Measurements from ENCODE around the gene GRPR. TPM values are rescaled to one million over a fixed set of nuclear protein-coding genes. Genes with fewer than 3 reads are reported as not detected.
"Not testable (repeated sequence)": the region's sequence is repeated elsewhere in the genome, so short reads cannot be mapped to it uniquely, and the experiment has no call there.

Gene GRPR
- total RNA-seq, 2 donors from 2014 or later: 0.37 TPM; not detected in 1

DNA sequence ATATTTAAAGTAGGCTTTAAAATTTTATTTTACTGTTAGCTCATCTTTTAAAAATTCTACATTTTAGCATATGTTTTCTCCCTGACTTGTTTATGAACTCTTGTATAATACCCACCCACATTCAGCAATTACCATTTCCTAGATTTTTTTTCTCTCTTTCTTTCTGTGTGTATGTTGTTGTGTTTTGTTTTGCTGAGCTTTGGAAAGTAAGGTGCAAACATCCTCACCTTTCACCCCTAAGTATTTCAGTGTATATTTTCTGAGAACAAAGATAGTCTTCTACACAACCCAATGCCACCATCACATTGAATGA is 18.8 kb downstream of the GRPR start:
- H3K9me3 ChIP-seq (ENCODE audit: control insufficient read depth, low read length, poor library complexity, severe bottlenecking): no peaks in the 10 kb centered on the region
- H3K27ac Mint-ChIP-seq: no peak overlapping the region
- peaks cover 11% of the 10 kb centered on the region for H3K27me3 Mint-ChIP-seq
- no peaks in the 10 kb centered on the region for H3K4me1 Mint-ChIP-seq
- H3K4me3 Mint-ChIP-seq: no peak overlapping the region
- ATAC-seq: no peak
- peaks cover 5% of the 10 kb centered on the region for H3K36me3 Mint-ChIP-seq (ENCODE audit: low read depth)
- DNase-seq: no peak

DNA sequence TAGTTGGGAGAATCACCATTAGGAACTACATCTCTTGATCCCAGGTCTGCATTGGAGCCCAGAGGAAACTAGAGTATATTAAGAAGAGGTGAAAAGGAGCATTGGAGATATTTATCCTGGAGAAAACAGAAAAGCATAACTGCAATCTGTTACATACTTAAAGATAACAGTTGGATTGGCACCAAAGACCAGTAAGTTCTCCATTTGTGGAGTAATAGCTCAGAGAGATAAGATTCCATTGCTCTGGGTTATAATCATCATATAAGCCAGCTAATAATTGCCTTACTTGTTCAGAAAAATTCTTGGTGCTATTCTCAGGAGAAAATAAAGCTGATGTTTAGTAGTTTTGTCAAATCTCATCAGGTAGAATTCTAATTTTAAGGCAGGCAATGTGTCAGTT is 20.6 kb downstream of the GRPR start:
- peaks cover 11% of the 10 kb centered on the region for H3K27me3 Mint-ChIP-seq
- peaks cover 5% of the 10 kb centered on the region for H3K36me3 Mint-ChIP-seq (ENCODE audit: low read depth)
- H3K9me3 ChIP-seq (ENCODE audit: control insufficient read depth, low read length, poor library complexity, severe bottlenecking): no peaks in the 10 kb centered on the region
- no peaks in the 10 kb centered on the region for H3K4me1 Mint-ChIP-seq
- DNase-seq (no peak), ATAC-seq (no peak)
- no peak overlapping the region for H3K27ac Mint-ChIP-seq
- no peak overlapping the region for H3K4me3 Mint-ChIP-seq

DNA sequence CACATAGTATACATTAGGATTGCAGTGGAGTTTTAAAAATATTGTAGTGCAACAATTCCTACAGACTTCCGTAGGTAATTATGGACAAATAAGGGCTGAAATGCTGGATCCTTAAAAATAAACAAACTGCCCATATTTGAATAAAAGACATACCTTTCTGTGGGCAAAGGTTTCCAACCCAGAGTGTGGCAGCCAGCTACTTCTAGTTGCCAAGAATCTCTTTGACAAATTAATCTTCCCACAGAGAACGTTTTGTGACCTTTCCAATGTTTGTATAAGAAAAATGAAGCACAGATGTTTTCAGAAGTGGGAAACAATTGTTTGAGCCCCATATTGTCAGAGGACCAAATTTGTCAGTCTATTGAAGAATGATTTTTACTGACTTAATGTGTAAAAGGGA is 21.1 kb downstream of the GRPR start:
- no peak overlapping the region for H3K27ac Mint-ChIP-seq
- H3K4me1 Mint-ChIP-seq: no peaks in the 10 kb centered on the region
- ATAC-seq (no peak), DNase-seq (no peak)
- H3K9me3 ChIP-seq (ENCODE audit: control insufficient read depth, low read length, poor library complexity, severe bottlenecking): no peaks in the 10 kb centered on the region
- H3K4me3 Mint-ChIP-seq: no peak overlapping the region
- H3K27me3 Mint-ChIP-seq: peaks cover 11% of the 10 kb centered on the region
- peaks cover 5% of the 10 kb centered on the region for H3K36me3 Mint-ChIP-seq (ENCODE audit: low read depth)

DNA sequence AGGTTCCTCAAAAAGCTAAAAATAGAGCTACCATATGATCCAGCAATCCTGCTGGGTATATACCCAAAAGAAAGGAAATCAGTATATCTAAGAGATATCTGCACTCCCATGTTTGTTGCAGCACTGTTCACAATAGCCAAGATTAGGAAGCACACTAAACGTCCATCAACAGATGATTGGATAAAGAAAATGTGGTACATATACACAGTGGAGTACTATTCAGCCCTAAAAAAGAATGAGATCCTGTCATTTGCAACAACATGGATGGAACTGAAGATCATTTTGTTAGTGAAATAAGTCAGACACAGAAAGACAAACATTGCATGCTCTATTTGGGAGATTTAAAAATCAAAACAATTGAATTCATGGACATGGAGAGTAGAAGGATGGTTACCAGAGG is 21.7 kb downstream of the GRPR start:
- H3K4me1 Mint-ChIP-seq; H3K36me3 Mint-ChIP-seq (ENCODE audit: low read depth); H3K9me3 ChIP-seq (ENCODE audit: control insufficient read depth, low read length, poor library complexity, severe bottlenecking); H3K27ac Mint-ChIP-seq; DNase-seq; ATAC-seq; H3K4me3 Mint-ChIP-seq: not testable (repeated sequence)
- peaks cover 11% of the 10 kb centered on the region for H3K27me3 Mint-ChIP-seq

DNA sequence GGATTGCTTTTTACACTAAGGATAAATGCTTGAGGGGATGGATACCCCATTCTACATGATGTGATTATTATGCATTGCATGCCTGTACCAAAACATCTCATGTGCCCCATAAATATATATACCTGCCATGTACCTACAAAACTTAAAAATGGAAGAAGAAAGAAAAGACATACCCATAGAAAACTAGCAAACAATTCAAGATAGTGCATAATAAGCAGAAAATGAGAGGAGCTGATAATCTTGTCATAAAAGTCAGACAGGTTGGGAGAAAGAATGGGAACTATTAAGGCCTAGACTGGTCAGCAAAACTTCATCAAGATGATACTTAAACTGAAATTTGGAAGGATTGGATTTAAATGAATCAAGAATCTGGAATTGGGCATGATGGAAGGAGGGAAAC is 22.3 kb downstream of the GRPR start:
- no peak overlapping the region for H3K27ac Mint-ChIP-seq
- H3K9me3 ChIP-seq (ENCODE audit: control insufficient read depth, low read length, poor library complexity, severe bottlenecking): no peaks in the 10 kb centered on the region
- no peaks in the 10 kb centered on the region for H3K4me1 Mint-ChIP-seq
- H3K27me3 Mint-ChIP-seq: peaks cover 11% of the 10 kb centered on the region
- peaks cover 5% of the 10 kb centered on the region for H3K36me3 Mint-ChIP-seq (ENCODE audit: low read depth)
- ATAC-seq (no peak), DNase-seq (no peak)
- H3K4me3 Mint-ChIP-seq: no peak overlapping the region

DNA sequence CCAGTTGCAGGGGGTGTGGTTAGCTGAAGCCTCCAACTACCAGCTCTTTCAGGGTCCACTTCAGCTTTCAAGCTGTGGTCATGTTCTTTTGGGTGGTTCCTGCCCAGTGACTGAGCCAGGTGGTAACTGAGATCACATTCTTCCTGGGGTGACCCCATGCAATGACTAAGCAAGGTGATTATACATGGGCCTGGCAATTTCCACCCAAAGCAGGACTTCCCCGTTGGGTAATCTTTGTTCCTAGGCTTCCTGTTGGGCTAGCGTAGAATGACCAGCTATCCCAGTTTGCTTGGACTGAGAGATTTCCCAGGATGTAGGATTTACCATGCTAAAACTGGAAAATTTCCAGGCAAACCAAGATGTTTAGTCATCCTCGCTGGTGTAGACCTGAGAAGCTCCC is 25.5 kb downstream of the GRPR start:
- H3K4me3 Mint-ChIP-seq: no peak overlapping the region
- H3K9me3 ChIP-seq (ENCODE audit: control insufficient read depth, low read length, poor library complexity, severe bottlenecking): no peaks in the 10 kb centered on the region
- DNase-seq: no peak
- H3K27me3 Mint-ChIP-seq: no peaks in the 10 kb centered on the region
- no peaks in the 10 kb centered on the region for H3K36me3 Mint-ChIP-seq (ENCODE audit: low read depth)
- H3K4me1 Mint-ChIP-seq: no peaks in the 10 kb centered on the region
- no peak for ATAC-seq
- no peak overlapping the region for H3K27ac Mint-ChIP-seq

DNA sequence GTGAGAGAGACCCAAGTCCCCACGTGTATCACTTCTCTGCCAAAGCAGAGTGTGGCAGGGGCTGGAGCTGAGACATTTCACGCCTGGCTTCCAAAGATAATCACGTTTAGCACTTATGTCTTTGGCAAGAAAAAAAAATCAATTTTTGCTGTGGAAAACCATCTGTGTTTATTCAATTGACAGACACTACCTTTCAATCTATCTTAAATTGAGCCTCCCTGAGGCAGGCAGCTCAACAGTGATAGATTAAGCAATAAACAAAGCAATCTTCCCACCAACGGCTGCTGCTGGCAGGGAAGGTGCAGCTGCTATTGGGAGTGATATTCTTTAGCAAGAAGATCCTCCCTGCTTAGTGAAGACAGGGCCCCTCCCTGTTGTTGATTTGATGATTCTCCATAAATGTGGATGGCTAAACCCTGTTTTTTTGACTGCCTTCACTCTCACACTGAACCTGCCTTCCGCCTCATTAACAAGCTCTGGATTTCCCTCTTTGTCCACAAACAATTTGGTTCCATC is 32.3 kb downstream of the GRPR start:
- no peaks in the 10 kb centered on the region for H3K27me3 Mint-ChIP-seq
- ATAC-seq (no peak), DNase-seq (no peak)
- no peak overlapping the region for H3K4me3 Mint-ChIP-seq
- H3K9me3 ChIP-seq (ENCODE audit: control insufficient read depth, low read length, poor library complexity, severe bottlenecking): no peaks in the 10 kb centered on the region
- H3K36me3 Mint-ChIP-seq (ENCODE audit: low read depth): no peaks in the 10 kb centered on the region
- H3K4me1 Mint-ChIP-seq: no peaks in the 10 kb centered on the region
- H3K27ac Mint-ChIP-seq: no peak overlapping the region

DNA sequence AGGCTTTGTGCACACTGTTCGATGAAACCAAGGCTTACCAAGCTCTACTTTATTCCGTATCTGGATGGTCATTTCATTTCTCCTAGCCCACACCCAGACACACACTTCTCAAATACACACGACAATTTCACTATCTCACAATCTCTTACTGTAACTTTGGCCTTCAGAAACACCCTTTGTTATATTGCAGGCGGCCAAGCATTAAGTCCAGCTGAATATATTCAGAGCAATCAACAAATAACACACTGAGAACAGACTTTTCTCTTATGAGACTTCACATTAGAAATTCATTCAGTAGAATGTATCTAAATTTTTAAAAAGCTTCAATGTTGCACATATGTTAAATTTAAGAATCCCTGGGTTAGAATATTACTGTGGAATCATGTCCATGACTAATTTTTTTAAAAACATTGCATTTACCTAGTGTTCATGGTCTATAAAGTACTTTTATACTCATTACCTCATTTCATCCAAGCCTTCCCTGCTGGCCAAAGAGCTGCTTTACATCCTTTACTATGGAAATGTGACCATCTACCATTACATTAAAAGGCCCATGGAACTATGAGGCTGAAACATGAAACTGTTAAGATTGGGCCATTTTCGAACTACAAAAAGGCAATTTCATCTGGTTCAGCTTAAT is 33.4 kb downstream of the GRPR start:
- Mint-ChIP-seq H3K36me3 (ENCODE audit: low read depth) (no peaks in the 10 kb centered on the region), H3K4me3 (no peak overlapping the region), H3K27me3 (no peaks in the 10 kb centered on the region), H3K4me1 (no peaks in the 10 kb centered on the region), H3K27ac (no peak overlapping the region)
- ATAC-seq (no peak), DNase-seq (no peak)
- H3K9me3 ChIP-seq (ENCODE audit: control insufficient read depth, low read length, poor library complexity, severe bottlenecking): no peaks in the 10 kb centered on the region

DNA sequence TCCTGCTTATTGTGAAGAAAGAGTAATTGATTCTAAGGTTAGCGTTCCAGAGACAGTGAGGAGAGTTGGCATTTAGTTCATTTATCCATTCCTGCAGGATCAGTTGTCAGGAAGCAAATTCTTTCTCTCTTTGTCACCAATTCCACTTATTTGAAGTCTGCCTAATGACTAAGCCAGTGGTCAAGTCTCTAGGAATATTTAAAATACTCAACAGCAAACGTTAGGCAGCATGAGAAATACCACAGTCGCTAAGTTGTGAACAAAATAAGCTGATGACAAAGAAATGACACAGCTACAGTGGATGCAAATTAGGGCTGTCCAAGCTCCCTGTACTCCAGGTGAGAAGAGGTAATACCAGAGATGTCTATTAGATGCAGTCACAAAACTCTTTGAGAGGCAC is 37.4 kb downstream of the GRPR start:
- Mint-ChIP-seq H3K36me3 (ENCODE audit: low read depth) (no peaks in the 10 kb centered on the region), H3K27ac (no peak overlapping the region), H3K27me3 (no peaks in the 10 kb centered on the region), H3K4me1 (no peaks in the 10 kb centered on the region), H3K4me3 (no peak overlapping the region)
- no peak for ATAC-seq
- H3K9me3 ChIP-seq (ENCODE audit: control insufficient read depth, low read length, poor library complexity, severe bottlenecking): no peaks in the 10 kb centered on the region
- DNase-seq: no peak

DNA sequence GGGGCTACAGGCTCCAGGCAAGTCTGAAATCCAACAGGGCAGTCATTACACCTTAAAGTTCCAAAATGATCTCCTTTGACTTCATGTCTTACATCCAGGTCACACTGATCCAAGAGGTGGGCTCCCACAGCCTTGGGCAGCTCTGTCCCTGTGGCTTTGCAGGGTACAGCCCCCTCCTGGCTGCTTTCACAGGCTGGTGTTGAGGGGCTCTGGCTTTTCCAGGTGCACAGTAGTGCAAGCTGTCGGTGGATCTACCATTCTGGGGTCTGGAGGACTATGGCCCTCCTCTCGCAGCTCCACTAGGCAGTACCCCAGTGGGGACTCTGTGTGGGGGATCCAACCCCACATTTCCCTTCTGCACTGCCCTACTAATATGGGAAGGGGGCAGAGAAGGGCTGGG is 37.8 kb downstream of the GRPR start:
- not testable (repeated sequence) for ATAC-seq; H3K4me1 Mint-ChIP-seq; H3K9me3 ChIP-seq (ENCODE audit: control insufficient read depth, low read length, poor library complexity, severe bottlenecking); H3K36me3 Mint-ChIP-seq (ENCODE audit: low read depth); H3K4me3 Mint-ChIP-seq; H3K27me3 Mint-ChIP-seq; DNase-seq; H3K27ac Mint-ChIP-seq

DNA sequence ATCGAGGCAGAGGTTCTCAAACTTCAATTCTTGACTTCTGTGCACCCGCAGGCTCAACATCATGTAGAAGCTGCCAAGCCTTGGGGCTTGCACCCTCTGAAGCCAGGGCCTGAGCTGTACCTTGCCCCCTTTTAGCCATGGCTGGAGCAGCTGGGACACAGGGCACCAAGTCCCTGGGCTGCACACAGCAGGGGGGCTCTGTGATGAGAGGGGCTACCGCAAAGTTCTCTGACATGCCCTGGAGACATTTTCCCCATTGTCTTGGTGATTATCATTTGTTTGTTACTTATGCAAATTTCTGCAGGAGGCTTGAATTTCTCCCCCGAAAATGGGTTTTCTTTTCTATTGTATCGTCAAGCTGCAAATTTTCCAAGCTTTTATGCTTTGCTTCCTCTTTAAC is 39.0 kb downstream of the GRPR start:
- H3K4me1 Mint-ChIP-seq: no peaks in the 10 kb centered on the region
- H3K27me3 Mint-ChIP-seq: peaks cover 7% of the 10 kb centered on the region
- H3K36me3 Mint-ChIP-seq (ENCODE audit: low read depth): no peaks in the 10 kb centered on the region
- DNase-seq: no peak
- no peak overlapping the region for H3K4me3 Mint-ChIP-seq
- no peak overlapping the region for H3K27ac Mint-ChIP-seq
- no peak for ATAC-seq
- no peaks in the 10 kb centered on the region for H3K9me3 ChIP-seq (ENCODE audit: control insufficient read depth, low read length, poor library complexity, severe bottlenecking)

DNA sequence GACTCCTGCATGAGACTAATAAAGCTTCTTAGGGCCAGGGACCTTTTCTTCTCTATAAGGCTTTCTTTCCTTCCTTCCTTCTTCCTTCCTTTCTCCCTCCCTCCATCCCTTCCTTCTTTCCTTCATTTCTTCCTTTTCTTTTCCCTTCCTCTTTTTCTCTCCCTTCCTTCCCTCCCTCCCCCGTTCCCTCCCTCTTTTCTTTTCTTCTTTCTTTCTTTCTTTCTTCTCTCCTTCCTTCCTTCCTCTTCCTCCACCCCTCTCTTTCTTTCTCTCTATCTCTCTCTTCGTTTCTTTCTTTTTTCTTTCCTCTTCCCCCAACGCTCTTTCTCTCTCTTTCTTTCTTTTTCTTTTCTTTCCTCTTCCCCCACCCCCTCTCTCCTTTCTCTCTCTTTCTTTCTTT is 41.4 kb downstream of the GRPR start:
- Mint-ChIP-seq H3K36me3 (ENCODE audit: low read depth) (no peaks in the 10 kb centered on the region), H3K27ac (no peak overlapping the region), H3K27me3 (peaks cover 14% of the 10 kb centered on the region), H3K4me3 (no peak overlapping the region), H3K4me1 (no peaks in the 10 kb centered on the region)
- ATAC-seq (no peak), DNase-seq (no peak)
- no peaks in the 10 kb centered on the region for H3K9me3 ChIP-seq (ENCODE audit: control insufficient read depth, low read length, poor library complexity, severe bottlenecking)

DNA sequence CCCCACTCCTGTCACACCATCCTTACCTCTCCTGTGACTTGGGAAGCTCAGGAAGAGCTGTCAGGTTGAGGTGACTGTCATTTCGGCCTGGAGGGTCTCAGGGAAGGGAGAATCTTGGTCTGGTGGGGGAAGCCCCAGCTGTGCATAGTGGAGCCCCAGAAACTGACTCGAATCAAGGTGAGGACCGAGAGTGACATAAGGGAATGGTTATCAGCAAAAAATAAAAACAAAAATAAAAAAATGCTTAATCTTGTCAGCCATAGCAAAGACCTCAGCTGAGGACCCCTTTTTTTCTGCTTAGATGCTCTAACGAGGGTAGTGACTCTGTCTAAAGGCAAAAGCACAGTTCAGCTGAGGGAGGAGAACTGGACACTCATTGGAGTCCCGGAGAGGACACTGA is 43.8 kb downstream of the GRPR start, which contains the start of gene MAGEB17:
Gene MAGEB17 (plus strand): TSS at position 301 of the 400 bp plus-strand sequence. CDS start 2,902 bp downstream, outside the sequence.
- H3K36me3 Mint-ChIP-seq (ENCODE audit: low read depth): no peaks in the 10 kb centered on the region
- no peaks in the 10 kb centered on the region for H3K9me3 ChIP-seq (ENCODE audit: control insufficient read depth, low read length, poor library complexity, severe bottlenecking)
- ATAC-seq (no peak), DNase-seq (no peak)
- H3K4me3 Mint-ChIP-seq: no peak within 1 kb of the TSS
- peaks cover 14% of the 10 kb centered on the region for H3K27me3 Mint-ChIP-seq
- H3K4me1 Mint-ChIP-seq: no peaks in the 10 kb centered on the region
- no peak within 1 kb of the TSS for H3K27ac Mint-ChIP-seq

DNA sequence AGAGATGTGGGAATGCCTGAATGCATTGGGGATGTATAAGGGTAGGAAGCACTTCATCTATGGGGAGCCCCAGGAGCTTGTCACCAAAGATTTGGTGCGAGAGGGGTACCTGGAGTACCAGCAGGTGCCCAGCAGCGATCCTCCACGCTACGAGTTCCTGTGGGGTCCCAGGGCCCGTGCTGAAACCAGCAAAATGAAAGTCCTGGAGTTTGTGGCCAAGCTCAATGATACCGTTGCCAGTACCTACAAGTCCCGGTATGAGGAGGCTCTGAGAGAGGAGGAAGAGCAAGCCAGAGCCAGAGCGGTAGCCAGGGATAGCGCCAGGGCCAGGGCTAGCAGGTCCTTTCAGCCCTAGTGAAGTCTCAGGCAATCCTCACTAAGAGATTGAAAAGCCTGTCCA is 47.7 kb downstream of the GRPR start:
- no peaks in the 10 kb centered on the region for H3K9me3 ChIP-seq (ENCODE audit: control insufficient read depth, low read length, poor library complexity, severe bottlenecking)
- Mint-ChIP-seq H3K4me3 (no peak overlapping the region), H3K27me3 (peaks cover 13% of the 10 kb centered on the region), H3K4me1 (no peaks in the 10 kb centered on the region), H3K36me3 (ENCODE audit: low read depth) (no peaks in the 10 kb centered on the region), H3K27ac (no peak overlapping the region)
- ATAC-seq (no peak), DNase-seq (no peak)

Data from T-helper 17 cell (primary cell).